HG03196 (cell line): ENCODE data around the gene RNF151.
"Not testable (repeated sequence)": the region's sequence is repeated elsewhere in the genome, so short reads cannot be mapped to it uniquely, and the experiment has no call there.

Experiments
- ATAC-seq: cut with Tn5 transposase; IDR thresholded peaks from one replicate; pipeline ENCODE4 v1.9.1; 2021; ENCODE audit not compliant: unreplicated experiment

The RNF151 gene

GRCh38 chr16:1938316-1938715 is 28.3 kb upstream of the RNF151 start:
- no peak for ATAC-seq

DNA sequence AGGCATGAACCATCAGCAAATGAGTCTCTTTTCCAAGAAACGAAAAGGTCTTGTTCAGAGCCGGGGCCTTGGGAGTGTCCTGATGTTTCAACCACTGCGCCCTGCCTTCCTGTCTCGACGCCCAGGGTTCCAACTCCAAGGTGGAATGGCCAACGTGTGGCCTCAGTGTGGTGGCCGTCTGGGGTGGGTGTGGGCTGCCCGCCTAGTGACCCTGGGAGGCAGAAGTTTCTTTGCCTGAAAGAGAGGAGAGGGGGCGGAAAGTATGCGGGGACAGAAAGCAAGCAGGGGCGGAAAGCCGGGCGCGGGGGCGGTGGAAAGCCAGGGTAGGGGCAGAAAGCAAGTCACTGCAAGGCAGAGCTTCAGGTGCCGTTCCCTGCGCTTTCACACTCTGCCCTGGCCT is 27.7 kb upstream of the RNF151 start:
- no peak for ATAC-seq

GRCh38 chr16:1939833-1940232 is 26.8 kb upstream of the RNF151 start:
- not testable (repeated sequence) for ATAC-seq

DNA sequence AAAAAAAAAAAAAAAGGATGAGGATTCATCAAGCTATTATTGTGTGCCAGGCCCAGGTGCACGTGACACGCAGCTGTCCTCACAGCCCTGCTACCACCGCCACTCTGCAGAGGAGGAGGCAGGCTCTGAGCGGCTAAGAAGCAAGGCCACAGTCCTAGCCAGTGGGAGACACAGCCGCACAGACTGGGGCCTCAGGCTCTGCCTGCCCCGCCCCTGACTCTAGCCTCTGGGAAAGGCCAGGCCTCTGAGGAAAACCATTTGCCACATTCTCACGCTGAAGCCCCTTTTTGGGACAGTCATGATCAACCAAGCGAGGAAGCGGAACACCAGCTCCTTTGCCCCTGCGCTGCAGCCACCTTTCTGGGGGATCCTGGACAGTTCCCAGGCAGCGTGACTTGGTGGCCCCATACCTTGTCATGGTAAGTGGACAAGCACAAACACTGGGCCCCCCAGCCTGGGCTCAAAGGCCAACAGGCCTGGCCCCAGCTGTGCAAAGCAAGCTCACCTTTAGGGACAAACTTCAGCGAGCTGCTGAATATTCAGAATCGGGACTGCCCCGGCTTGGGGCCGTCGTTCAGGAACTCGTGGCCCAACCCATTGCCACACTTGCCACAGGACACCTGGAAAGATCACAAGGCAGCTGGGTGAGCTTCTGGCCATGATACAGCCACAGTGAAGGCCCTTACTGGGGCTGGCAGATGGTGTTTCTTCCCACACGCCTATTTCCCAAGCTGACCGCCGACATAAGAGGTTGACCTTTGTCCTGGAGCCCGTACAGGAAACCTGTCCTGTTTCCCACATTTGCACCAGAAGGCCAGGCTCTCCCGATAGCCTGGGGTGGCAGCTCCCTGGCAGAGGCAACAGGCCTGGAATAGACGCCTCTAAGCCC is 26.1 kb upstream of the RNF151 start:
- no peak for ATAC-seq

DNA sequence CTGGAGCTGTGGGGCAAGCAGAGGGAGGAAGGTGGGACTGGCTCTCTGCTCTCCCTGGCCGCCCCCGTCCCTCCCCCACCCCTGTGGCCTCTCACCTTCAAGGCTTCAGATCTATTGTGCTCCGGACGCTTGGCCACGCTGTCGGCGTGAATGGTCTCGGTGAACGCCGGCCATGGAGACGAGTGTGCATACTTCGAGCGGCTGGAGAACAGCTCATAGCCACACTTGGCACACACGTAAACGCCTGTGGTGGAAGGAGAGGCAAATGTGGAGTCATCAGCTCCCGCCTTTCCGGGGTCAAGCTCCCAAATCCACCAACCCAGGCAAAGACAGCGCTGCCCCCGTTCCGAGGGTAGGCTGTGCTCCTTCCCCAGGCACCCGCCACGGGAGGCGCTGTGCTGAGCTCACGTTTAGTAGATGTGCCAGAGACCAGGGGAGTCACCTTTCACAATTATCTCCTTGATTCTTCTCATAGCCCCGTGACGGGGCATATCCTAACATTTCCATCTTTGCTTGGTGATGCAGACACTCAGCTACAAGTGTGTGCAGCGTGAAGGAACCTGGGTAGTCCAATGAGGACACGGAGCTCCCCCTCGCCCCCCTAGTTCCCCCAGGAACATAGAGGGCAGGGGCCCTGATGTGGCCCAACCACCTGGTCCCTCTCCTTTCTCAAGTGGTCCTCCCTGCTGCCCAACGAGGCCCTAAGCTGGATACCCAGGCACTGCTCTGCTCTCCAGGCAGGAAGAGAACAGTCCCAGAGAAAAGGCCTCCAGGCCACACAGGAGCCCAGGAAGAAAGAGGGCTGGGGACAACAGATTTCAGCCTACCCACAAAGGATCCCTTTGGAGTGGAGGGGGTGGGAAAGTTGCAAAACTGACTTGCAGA is 25.3 kb upstream of the RNF151 start:
- ATAC-seq: no peak

GRCh38 chr16:1942047-1942809 is 24.4 kb upstream of the RNF151 start:
- no peak for ATAC-seq

DNA sequence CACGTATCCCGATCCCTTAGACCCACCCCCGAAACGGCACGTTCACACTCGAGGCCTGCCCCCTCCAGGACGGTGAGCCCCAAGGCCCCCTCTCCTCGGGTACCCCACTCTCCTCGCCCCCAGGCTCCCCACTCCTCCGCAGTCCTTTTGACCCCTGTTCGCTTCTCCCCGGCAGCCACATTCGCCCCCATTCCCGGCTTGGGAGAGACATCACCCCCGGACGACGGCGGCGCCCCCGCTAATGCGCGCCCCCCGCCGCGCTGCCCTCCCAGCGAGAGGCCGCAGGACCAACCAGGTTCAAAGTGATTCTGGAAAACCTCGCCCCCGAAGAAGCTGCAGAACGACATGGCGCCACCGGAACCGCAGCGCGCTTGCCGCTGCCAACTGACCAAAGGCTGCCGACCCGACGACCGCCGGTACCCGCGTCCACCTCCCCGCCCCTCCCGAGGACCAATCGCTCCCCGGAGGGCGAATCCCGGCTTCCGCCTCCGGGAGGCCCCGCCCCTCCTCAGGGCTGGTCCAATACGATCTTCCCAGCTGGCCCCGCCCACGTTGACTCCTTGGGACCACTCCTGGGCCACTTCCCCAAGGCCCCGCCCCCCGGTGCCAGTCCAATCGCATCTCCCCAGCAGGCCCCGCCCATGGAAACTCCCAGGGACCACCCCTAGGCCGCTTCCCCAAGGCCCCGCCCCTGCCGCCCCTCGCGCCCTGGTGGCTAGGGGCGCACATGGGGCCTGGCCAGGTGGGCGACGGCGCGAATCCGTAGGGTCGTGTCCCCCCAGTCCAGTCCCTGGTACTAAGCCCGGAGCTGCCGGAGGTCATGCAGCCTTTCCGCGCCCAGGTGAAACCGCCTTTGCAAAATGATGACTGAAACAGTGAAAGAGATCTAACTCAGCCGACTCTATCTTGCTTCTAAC is 23.6 kb upstream of the RNF151 start, which contains the start of gene MSRB1:
TSS of gene MSRB1 (minus strand) at position 390 of the 917 bp plus-strand sequence. CDS start at position 347, 43 bp downstream.
- ATAC-seq: peak; percentile 79

GRCh38 chr16:1944612-1945199 is 21.9 kb upstream of the RNF151 start:
- ATAC-seq: no peak

GRCh38 chr16:1945559-1946391 is 20.9 kb upstream of the RNF151 start:
- no peak for ATAC-seq

GRCh38 chr16:1946495-1947368 is 19.9 kb upstream of the RNF151 start:
- ATAC-seq: no peak

DNA sequence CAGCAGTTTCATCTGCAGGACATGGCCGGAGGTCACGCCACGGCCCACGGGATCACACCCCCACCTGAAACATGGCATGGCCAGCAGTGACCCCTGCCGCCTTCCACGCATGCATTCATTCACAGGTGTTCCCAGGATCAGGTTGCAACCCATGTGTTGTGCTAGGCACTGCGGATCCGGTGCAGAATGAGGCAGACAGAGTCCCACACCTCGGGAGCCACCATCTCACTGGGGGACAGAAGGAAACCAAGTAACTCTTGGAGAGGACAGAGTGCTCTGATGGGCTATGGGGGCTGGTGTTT is 19.3 kb upstream of the RNF151 start:
- ATAC-seq: no peak

DNA sequence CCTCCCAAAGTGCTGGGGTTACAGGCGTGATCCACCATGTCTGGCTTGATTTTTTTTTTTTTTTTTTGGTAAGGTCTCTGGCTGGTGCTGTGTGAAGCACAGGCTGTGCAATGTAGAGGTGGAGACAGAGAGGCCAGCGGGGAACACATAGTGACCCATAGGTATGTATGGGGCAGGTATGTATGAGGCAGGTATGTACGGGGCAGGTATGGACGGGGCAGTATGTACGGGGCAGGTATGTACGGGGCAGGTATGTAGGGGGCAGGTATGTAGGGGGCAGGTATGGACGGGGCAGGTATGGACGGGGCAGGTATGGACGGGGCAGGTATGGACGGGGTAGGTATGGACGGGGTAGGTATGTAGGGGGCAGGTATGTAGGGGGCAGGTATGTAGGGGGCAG is 17.1 kb upstream of the RNF151 start:
- ATAC-seq: no peak

GRCh38 chr16:1950047-1950446 is 16.6 kb upstream of the RNF151 start:
- ATAC-seq: no peak

DNA sequence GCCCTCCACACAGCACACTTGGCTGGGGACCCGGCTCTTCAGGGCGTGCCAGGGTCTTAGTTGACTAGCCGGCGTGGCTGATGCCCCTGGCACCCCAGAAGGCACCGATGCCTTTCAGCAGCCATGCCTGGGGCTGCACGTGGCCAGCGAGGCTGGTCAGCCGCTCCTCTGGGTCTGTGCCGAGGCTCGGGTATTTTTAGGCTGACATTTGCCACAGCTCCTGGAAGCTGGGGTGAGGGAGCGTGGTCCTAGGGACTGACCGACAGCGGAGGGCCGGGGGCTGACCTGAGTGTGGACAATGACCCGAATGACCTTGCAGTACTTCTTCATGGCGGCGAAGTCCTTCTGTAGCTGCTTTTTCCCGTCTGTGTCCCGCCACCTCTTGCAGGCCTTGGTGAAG is 16.1 kb upstream of the RNF151 start:
- ATAC-seq: no peak

GRCh38 chr16:1953734-1954133 is 12.9 kb upstream of the RNF151 start:
- ATAC-seq: no peak

DNA sequence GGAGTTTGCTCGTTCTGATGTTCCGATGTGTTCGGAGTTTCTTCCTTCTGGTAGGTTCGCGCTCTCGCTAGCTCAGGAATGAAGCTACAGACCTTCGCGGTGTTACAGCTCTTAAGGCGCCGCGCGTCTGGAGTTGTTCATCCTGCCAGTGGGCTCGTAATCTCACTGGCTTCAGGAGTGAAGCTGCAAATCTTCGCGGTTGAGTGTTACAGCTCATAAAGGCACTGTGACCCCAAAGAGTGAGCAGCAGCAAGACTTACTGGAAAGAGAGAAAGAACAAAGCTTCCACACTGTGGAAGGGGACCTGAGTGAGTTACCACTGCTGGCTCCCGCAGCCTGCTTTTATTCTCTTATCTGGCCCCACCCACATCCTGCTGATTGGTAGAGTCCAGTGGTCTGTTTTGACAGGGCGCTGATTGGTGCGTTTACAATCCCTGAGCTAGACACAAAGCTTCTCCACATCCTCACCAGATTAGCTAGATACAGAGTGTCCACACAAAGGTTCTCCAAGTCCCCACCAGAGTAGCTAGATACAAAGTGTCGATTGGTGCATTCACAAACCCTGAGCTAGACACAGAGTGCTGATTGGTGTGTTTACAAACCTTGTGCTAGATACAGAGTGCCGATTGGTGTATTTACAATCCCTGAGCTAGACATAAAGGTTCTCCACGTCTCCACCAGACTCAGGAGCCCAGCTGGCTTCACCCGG is 9.1 kb upstream of the RNF151 start:
- ATAC-seq: not testable (repeated sequence)

GRCh38 chr16:1958143-1958491 is 8.5 kb upstream of the RNF151 start:
- not testable (repeated sequence) for ATAC-seq
